HG03442 (cell line): ENCODE results near the gene OR6C70.

ENCODE experiments used
- ATAC-seq: cut with Tn5 transposase; IDR thresholded peaks from one replicate; pipeline ENCODE4 v1.9.1; 2021; ENCODE audit warnings: mild to moderate bottlenecking, moderate library complexity; ENCODE audit not compliant: unreplicated experiment

The OR6C70 gene

GRCh38 chr12:55420307-55420962 lies 49.5 kb downstream of the OR6C70 start:
- ATAC-seq, result no peak
